H9 (cell line): ENCODE measurements around the gene NAGK. TPM values are rescaled to one million over a fixed set of nuclear protein-coding genes. Genes with fewer than 3 reads are reported as not detected.

Experiments used
- DNase-seq: peaks from one replicate; pipeline ENCODE4 v3.0.0-alpha.2; 2017
- H2AFZ ChIP-seq: one replicate; pipeline ENCODE4 v1.6.1; 2013; ENCODE audit warnings: mild to moderate bottlenecking, low read length, control low read depth, moderate library complexity
- H2AK5ac ChIP-seq: 2 replicates; pipeline ENCODE4 v1.6.1; 2013; ENCODE audit warnings: low read length, control low read depth, mixed read lengths; ENCODE audit not compliant: insufficient read length
- H2BK120ac ChIP-seq: one replicate; pipeline ENCODE4 v1.6.1; 2013; ENCODE audit warnings: low read depth, mild to moderate bottlenecking, low read length, control low read depth, inconsistent platforms; ENCODE audit not compliant: poor library complexity, severe bottlenecking
- H2BK12ac ChIP-seq: 2 replicates; pipeline ENCODE4 v1.6.1; 2013; ENCODE audit warnings: low read length, control low read depth, mixed read lengths, low read depth; ENCODE audit not compliant: insufficient read length
- H2BK15ac ChIP-seq: 2 replicates; pipeline ENCODE4 v1.6.1; 2013; ENCODE audit warnings: low read depth, low read length, control low read depth
- H2BK20ac ChIP-seq: one replicate; pipeline ENCODE4 v1.6.1; 2013; ENCODE audit warnings: low read depth, mild to moderate bottlenecking, low read length, control low read depth, inconsistent platforms; ENCODE audit not compliant: poor library complexity, severe bottlenecking
- H2BK5ac ChIP-seq: 2 replicates; pipeline ENCODE4 v1.6.1; 2013; ENCODE audit warnings: low read length, control low read depth, mixed read lengths; ENCODE audit not compliant: insufficient read length
- H3K14ac ChIP-seq: 2 replicates; pipeline ENCODE4 v1.6.1; 2013; ENCODE audit warnings: low read length, control low read depth; ENCODE audit not compliant: insufficient read depth
- H3K18ac ChIP-seq: 2 replicates; pipeline ENCODE4 v1.6.1; 2013; ENCODE audit warnings: low read depth, mild to moderate bottlenecking, mixed read lengths, low read length, control low read depth; ENCODE audit not compliant: insufficient read length
- H3K23ac ChIP-seq: 2 replicates; pipeline ENCODE4 v1.6.1; 2013; ENCODE audit warnings: low read length, control low read depth, mixed read lengths, low read depth; ENCODE audit not compliant: insufficient read length
- H3K23me2 ChIP-seq: 2 replicates; pipeline ENCODE4 v1.6.1; 2013; ENCODE audit warnings: low read depth, mild to moderate bottlenecking, mixed read lengths, low read length, control low read depth; ENCODE audit not compliant: insufficient read length, poor library complexity, severe bottlenecking
- H3K27ac ChIP-seq: 2 replicates; pipeline ENCODE4 v1.5.1; 2013; ENCODE audit warnings: low read length, control low read depth, mixed read lengths, low read depth; ENCODE audit not compliant: insufficient read length
- H3K27me3 ChIP-seq: 2 replicates; pipeline ENCODE4 v1.6.1; 2013; ENCODE audit warnings: low read length, control low read depth, inconsistent platforms; ENCODE audit not compliant: insufficient read depth
- H3K4ac ChIP-seq: 2 replicates; pipeline ENCODE4 v1.6.1; 2013; ENCODE audit warnings: low read depth, mild to moderate bottlenecking, control low read depth, inconsistent platforms, low read length, moderate library complexity
- H3K4me1 ChIP-seq: 2 replicates; pipeline ENCODE4 v1.6.1; 2013; ENCODE audit warnings: low read length, control low read depth, inconsistent platforms; ENCODE audit not compliant: insufficient read depth
- H3K4me2 ChIP-seq: 2 replicates; pipeline ENCODE4 v1.6.1; 2013; ENCODE audit warnings: low read length, control low read depth, mixed read lengths; ENCODE audit not compliant: insufficient read length, insufficient read depth
- H3K56ac ChIP-seq: 2 replicates; pipeline ENCODE4 v1.6.1; 2013; ENCODE audit warnings: low read depth, mild to moderate bottlenecking, mixed read lengths, low read length, control low read depth; ENCODE audit not compliant: insufficient read length
- H3K79me1 ChIP-seq: 2 replicates; pipeline ENCODE4 v1.6.1; 2013; ENCODE audit warnings: low read depth, mild to moderate bottlenecking, moderate library complexity, low read length, control low read depth, inconsistent platforms; ENCODE audit not compliant: insufficient read depth, poor library complexity, severe bottlenecking
- H3K79me2 ChIP-seq: 2 replicates; pipeline ENCODE4 v1.6.1; 2013; ENCODE audit warnings: low read length, control low read depth, inconsistent platforms; ENCODE audit not compliant: insufficient read depth
- H3K9ac ChIP-seq: 2 replicates; pipeline ENCODE4 v1.6.1; 2013; ENCODE audit warnings: low read length, control low read depth, mixed read lengths; ENCODE audit not compliant: insufficient read length; ENCODE audit errors: extremely low read depth
- H3K9me3 ChIP-seq: one replicate; pipeline ENCODE4 v1.6.1; 2013; ENCODE audit warnings: low read depth, low read length, inconsistent platforms; ENCODE audit not compliant: control insufficient read depth
- H3T11ph ChIP-seq: one replicate; pipeline ENCODE4 v1.6.1; 2013; ENCODE audit warnings: mild to moderate bottlenecking, low read length, control low read depth, inconsistent platforms
- H4K20me1 ChIP-seq: one replicate; pipeline ENCODE4 v1.6.1; 2013; ENCODE audit not compliant: control insufficient read depth, insufficient read length, insufficient read depth
- H4K5ac ChIP-seq: 2 replicates; pipeline ENCODE4 v1.6.1; 2013; ENCODE audit warnings: low read depth, mild to moderate bottlenecking, mixed read lengths, low read length, control low read depth; ENCODE audit not compliant: insufficient read length
- H4K8ac ChIP-seq: replicated peaks from 2 replicates; pipeline ENCODE4 v1.6.1; 2013; ENCODE audit warnings: low read length, control low read depth, mixed read lengths, low read depth; ENCODE audit not compliant: insufficient read length
- H4K91ac ChIP-seq: 2 replicates; pipeline ENCODE4 v1.6.1; 2013; ENCODE audit warnings: low read depth, mild to moderate bottlenecking, moderate library complexity, mixed read lengths, low read length, control low read depth; ENCODE audit not compliant: insufficient read length
- H3K27ac Mint-ChIP-seq, 3 experiments: 2 replicates in 2 of 3; 3 replicates in 1 of 3; pipeline ENCODE4 v1.8.0; 2020 to 2021; ENCODE audit warnings: mixed read lengths in 3 of 3, mild to moderate bottlenecking in 1 of 3, moderate library complexity in 1 of 3
- H3K27me3 Mint-ChIP-seq: 2 replicates; pipeline ENCODE4 v1.8.0; 2021; ENCODE audit warnings: low read depth, mild to moderate bottlenecking, moderate library complexity, mixed read lengths
- H3K36me3 Mint-ChIP-seq, 3 experiments: 2 replicates in 2 of 3; 3 replicates in 1 of 3; pipeline ENCODE4 v1.8.0; 2020 to 2021; ENCODE audit warnings: low read depth in 3 of 3, mixed read lengths in 3 of 3; ENCODE audit not compliant: insufficient read depth in 1 of 3
- H3K4me1 Mint-ChIP-seq, 2 experiments: 2 replicates each; pipeline ENCODE4 v1.8.0; 2020; ENCODE audit warnings: mixed read lengths in 2 of 2
- H3K4me3 Mint-ChIP-seq, 2 experiments: 2 replicates in 1 of 2; 3 replicates in 1 of 2; pipeline ENCODE4 v1.8.0; 2020 to 2021; ENCODE audit warnings: mild to moderate bottlenecking in 2 of 2, mixed read lengths in 2 of 2, moderate library complexity in 1 of 2
- H3K9me3 Mint-ChIP-seq, 2 experiments: 2 replicates in 1 of 2; 3 replicates in 1 of 2; pipeline ENCODE4 v1.8.0; 2020; ENCODE audit warnings: mild to moderate bottlenecking in 2 of 2, mixed read lengths in 2 of 2, moderate library complexity in 1 of 2
- CTCF ChIP-seq: fragments of 200-600 bp; sonication (generic); conservative IDR thresholded peaks from 3 replicates; pipeline ENCODE4 v1.8.0; 2021; ENCODE audit warnings: antibody characterized with exemption, mild to moderate bottlenecking
- WGBS: extraction: QIAGEN DNeasy Blood & Tissue Kit; methylation state at CpG from one replicate; pipeline ENCODE4 v1.1.7; 2013; ENCODE audit warnings: missing lambda C conversion rate, low lambda C conversion rate, mixed read lengths; ENCODE audit not compliant: insufficient read length; ENCODE audit errors: extremely low coverage; 5-methylcytosine and 5-hydroxymethylcytosine counted together
- total RNA-seq: library from RNA; stranded (reverse); gene quantifications from 2 replicates; pipeline ENCODE4 v1.2.1, GENCODE V29; 2021

NAGK gene
- total RNA-seq, 1 experiment from 2014 or later, result 74.4 TPM

- no peak overlapping the region for H3K14ac ChIP-seq
- no CpG with 5 or more reads among the region's 4 CpGs for WGBS
- no peak overlapping the region for H2BK12ac ChIP-seq
- TF ChIP-seq CTCF, result no peak
- no peak overlapping the region for H2BK120ac ChIP-seq
- H2BK5ac ChIP-seq, result no peak overlapping the region
- H3K36me3 Mint-ChIP-seq, result peaks cover 14 to 59% (median 33%) of the 10 kb centered on the region in 3 experiments; a peak in 6 of 7 replicates
- no peak overlapping the region for H3K4ac ChIP-seq
- H3T11ph ChIP-seq, result no peak overlapping the region
- H3K79me2 ChIP-seq, result 0 out of 2 replicates have a peak, but pooled peaks cover 2% of the 10 kb centered on the region
- H3K4me2 ChIP-seq, result no peak overlapping the region
- no peak overlapping the region for H4K91ac ChIP-seq
- H3K23me2 ChIP-seq, result peaks cover 17% of the 10 kb centered on the region
- no peak overlapping the region for H2AK5ac ChIP-seq
- H2AFZ ChIP-seq, result no peak overlapping the region
- peaks cover 18 to 26% of the 10 kb centered on the region in 2 experiments for H3K4me1 Mint-ChIP-seq
- H4K8ac ChIP-seq, result no peak overlapping the region
- no peak overlapping the region for H3K9ac ChIP-seq
- H3K18ac ChIP-seq, result no peak overlapping the region
- no peaks in the 10 kb centered on the region for H3K9me3 Mint-ChIP-seq
- H3K4me1 ChIP-seq, result peaks cover 5% of the 10 kb centered on the region; the same call in 1 of the 2 replicates
- H2BK20ac ChIP-seq, result no peak overlapping the region
- no peaks in the 10 kb centered on the region for H3K79me1 ChIP-seq
- H3K27me3 Mint-ChIP-seq, result no peaks in the 10 kb centered on the region
- no peak overlapping the region for H3K56ac ChIP-seq
- no peaks in the 10 kb centered on the region for H3K27me3 ChIP-seq
- no peaks in the 10 kb centered on the region for H4K20me1 ChIP-seq
- H3K27ac ChIP-seq, result no peak overlapping the region
- DNase-seq, result no peak
- H2BK15ac ChIP-seq, result no peak overlapping the region
- H3K27ac Mint-ChIP-seq, result peak overlapping the region in 1 of 3 experiments; percentile 53; a peak in 1 of 7 replicates
- no peak overlapping the region for H3K23ac ChIP-seq
- H3K9me3 ChIP-seq, result no peaks in the 10 kb centered on the region
- no peak overlapping the region for H4K5ac ChIP-seq
- no peak overlapping the region for H3K4me3 Mint-ChIP-seq
These were observed 4.0 kb downstream of the NAGK start for GRCh38 chr2:71072492-71072891.
